B cell (primary cell): ENCODE measurements around the gene SCFD2. TPM values are rescaled to one million over a fixed set of nuclear protein-coding genes. Genes with fewer than 3 reads are reported as not detected.

ENCODE experiments used
- ATAC-seq: fragments of 200-7000 bp; cut with Tn5 transposase; one replicate; pipeline ENCODE4 v1.10.0; 2021; ENCODE audit warnings: low read depth, mild to moderate bottlenecking, moderate number of reproducible peaks, moderate library complexity
- CTCF ChIA-PET: fragments of 350-600 bp; sonication (Branson Sonifier 250); formaldehyde crosslinking; loops from one replicate; lab custom pipeline; 2021; ENCODE audit warnings: antibody characterized with exemption, inconsistent platforms; lab: Charles Lee
- POLR2A ChIA-PET: fragments of 350-600 bp; sonication (Branson Sonifier 250); formaldehyde crosslinking; loops from one replicate; lab custom pipeline; 2021; ENCODE audit warnings: antibody characterized with exemption; lab: Charles Lee
- DNase-seq: peaks from one replicate; pipeline ENCODE4 v3.0.0; 2013
- H2AFZ ChIP-seq: 2 replicates; pipeline ENCODE4 v1.6.1; 2012; ENCODE audit warnings: mild to moderate bottlenecking, low read depth, low read length; ENCODE audit not compliant: insufficient read depth, poor library complexity, severe bottlenecking
- H3K27ac ChIP-seq, 2 donors: 1 replicate in 1 of 2; 2 replicates in 1 of 2; pipeline ENCODE4 v1.5.1; 2012 to 2013; ENCODE audit warnings: low read length in 2 of 2, mild to moderate bottlenecking in 2 of 2, moderate library complexity in 1 of 2
- H3K27me3 ChIP-seq, 4 experiments: fragments of 200-600 bp in 1 of 4; sonication (generic) in 1 of 4; replicated peaks in 1 of 4; 1 replicate in 2 of 4; 2 replicates in 2 of 4; pipeline versions ENCODE4 v1.6.1 to v1.7.0; 2013 to 2016; ENCODE audit warnings: low read length in 3 of 4, mild to moderate bottlenecking in 2 of 4, mixed read lengths in 1 of 4, moderate library complexity in 1 of 4; ENCODE audit not compliant: insufficient read depth in 4 of 4, control insufficient read depth in 3 of 4; ENCODE audit errors: control extremely low read depth in 1 of 4
- H3K36me3 ChIP-seq, 2 experiments: replicated peaks in 1 of 2; 1 replicate in 1 of 2; 2 replicates in 1 of 2; pipeline versions ENCODE4 v1.6.1 to v1.7.1; 2013; ENCODE audit warnings: low read length in 1 of 2; ENCODE audit not compliant: insufficient read depth in 2 of 2, control insufficient read depth in 1 of 2; ENCODE audit errors: control extremely low read depth in 1 of 2, extremely low read depth in 1 of 2
- H3K4me1 ChIP-seq, 2 donors: fragments of 200-600 bp in 1 of 2; sonication (generic) in 1 of 2; 1 replicate in 1 of 2; 2 replicates in 1 of 2; pipeline versions ENCODE4 v1.5.1 to v1.6.1; 2013 to 2017; ENCODE audit warnings: low read length in 2 of 2; ENCODE audit not compliant: control insufficient read depth in 2 of 2, insufficient read depth in 2 of 2
- H3K4me2 ChIP-seq: replicated peaks from 2 replicates; pipeline ENCODE3; 2012; ENCODE audit warnings: mild to moderate bottlenecking, low read depth, low read length; ENCODE audit not compliant: poor library complexity, severe bottlenecking
- H3K4me3 ChIP-seq, 5 experiments: fragments of 200-600 bp in 1 of 5; sonication (generic) in 1 of 5; 1 replicate in 3 of 5; 2 replicates in 2 of 5; pipeline versions ENCODE4 v1.5.1 to v1.7.0; 2011 to 2016; ENCODE audit warnings: low read length in 4 of 5, mild to moderate bottlenecking in 4 of 5, low read depth in 2 of 5, control low read depth in 1 of 5, moderate library complexity in 1 of 5; ENCODE audit not compliant: insufficient read depth in 1 of 5; ENCODE audit errors: control extremely low read depth in 1 of 5, extremely low read depth in 1 of 5
- H3K79me2 ChIP-seq: fragments of 200-600 bp; sonication (generic); one replicate; pipeline ENCODE4 v1.6.0; 2016; ENCODE audit warnings: low read length; ENCODE audit not compliant: control insufficient read depth, insufficient read depth
- H3K9ac ChIP-seq: fragments of 200-600 bp; sonication (generic); 2 replicates; pipeline ENCODE4 v1.6.1; 2017; ENCODE audit warnings: mild to moderate bottlenecking, low read length, moderate library complexity
- H3K9me3 ChIP-seq, 3 donors: one replicate each; pipeline versions ENCODE4 v1.6.1 to v1.7.1; 2013; ENCODE audit warnings: low read length in 2 of 3; ENCODE audit not compliant: control insufficient read depth in 2 of 3, insufficient read depth in 1 of 3; ENCODE audit errors: control extremely low read depth in 1 of 3
- H4K20me1 ChIP-seq: 2 replicates; pipeline ENCODE4 v1.6.0; 2012; ENCODE audit warnings: mild to moderate bottlenecking, low read length; ENCODE audit not compliant: insufficient read depth, control insufficient read depth, poor library complexity, severe bottlenecking
- H3K27ac Mint-ChIP-seq: one replicate; pipeline ENCODE4 v1.8.0; 2021; ENCODE audit warnings: mixed read lengths
- H3K27me3 Mint-ChIP-seq: one replicate; pipeline ENCODE4 v1.8.0; 2021; ENCODE audit warnings: mixed read lengths
- H3K4me1 Mint-ChIP-seq: one replicate; pipeline ENCODE4 v1.8.0; 2021; ENCODE audit warnings: mixed read lengths
- H3K4me3 Mint-ChIP-seq: one replicate; pipeline ENCODE4 v1.8.0; 2021; ENCODE audit warnings: mixed read lengths
- H3K9me3 Mint-ChIP-seq: one replicate; pipeline ENCODE4 v1.8.0; 2022; ENCODE audit warnings: mixed read lengths; ENCODE audit not compliant: insufficient read depth
- CTCF ChIP-seq: fragments of 200-600 bp; IDR thresholded peaks from one replicate; pipeline ENCODE4 v1.8.0; 2022; ENCODE audit warnings: antibody characterized with exemption, mild to moderate bottlenecking
- EZH2 ChIP-seq: IDR thresholded peaks from 2 replicates; pipeline ENCODE4 v1.6.1; 2012; ENCODE audit warnings: borderline replicate concordance, low read depth, mild to moderate bottlenecking, moderate library complexity, low read length; ENCODE audit not compliant: insufficient read depth, poor library complexity, severe bottlenecking
- WGBS: methylation state at CpG from one replicate; pipeline ENCODE4 v1.1.5; 2013; ENCODE audit warnings: missing lambda C conversion rate; ENCODE audit not compliant: insufficient coverage; 5-methylcytosine and 5-hydroxymethylcytosine counted together
- intact Hi-C: fragments of 100-400 bp; cut with micrococcal nuclease; formaldehyde crosslinking; loops from one replicate; pipeline ENCODE4 v1.10.0; 2022
- polyA plus RNA-seq: library from polyadenylated mRNA; depleted of rRNA; stranded (reverse); fragments of >200 nt; gene quantifications from 2 replicates; pipeline ENCODE4 v1.2.3, GENCODE V29; 2012
- total RNA-seq, 2 donors: library from RNA; stranded (reverse); fragments of 120-200 nt in 1 of 2; gene quantifications; 1 replicate in 1 of 2; 2 replicates in 1 of 2; pipeline versions ENCODE4 v1.2.3 to v1.2.4, GENCODE V29; 2013 to 2022

SCFD2 gene
- total and polyA plus RNA-seq, 2 donors (not counting 1 experiment from before 2014, with no cell fraction given), result 12.8 to 20.4 TPM

GRCh38 chr4:53193111-53193510 is 172.8 kb downstream of the SCFD2 start:
- H3K9me3 ChIP-seq, result no peaks in the 10 kb centered on the region
- POLR2A ChIA-PET, result no interaction called here
- peaks cover 0 to 1% of the 10 kb centered on the region in 2 experiments for H3K36me3 ChIP-seq
- H3K27ac ChIP-seq, result no peak overlapping the region
- Mint-ChIP-seq H3K27ac (no peak overlapping the region), H3K4me3 (no peak overlapping the region), H3K9me3 (no peaks in the 10 kb centered on the region), H3K4me1 (peaks cover 4% of the 10 kb centered on the region), H3K27me3 (no peaks in the 10 kb centered on the region)
- no peak overlapping the region for H3K9ac ChIP-seq
- H3K27me3 ChIP-seq, result no peaks in the 10 kb centered on the region
- no peak overlapping the region for H2AFZ ChIP-seq
- peaks cover 0 to 4% of the 10 kb centered on the region in 2 donors for H3K4me1 ChIP-seq
- H3K4me2 ChIP-seq, result no peak overlapping the region
- ATAC-seq (no peak), DNase-seq (no peak)
- no peaks in the 10 kb centered on the region for H3K79me2 ChIP-seq
- CTCF ChIA-PET, result no interaction called here
- no peaks in the 10 kb centered on the region for H4K20me1 ChIP-seq
- intact Hi-C loops, result loop anchor here (10.0 kb wide), 1 partner anchor 252 kb away; no protein-coding TSS in a partner anchor
- WGBS, result no CpG with 5 or more reads among the region's 1 CpG
- TF ChIP-seq CTCF (no peak), EZH2 (no peak)
- H3K4me3 ChIP-seq, result no peak overlapping the region

DNA sequence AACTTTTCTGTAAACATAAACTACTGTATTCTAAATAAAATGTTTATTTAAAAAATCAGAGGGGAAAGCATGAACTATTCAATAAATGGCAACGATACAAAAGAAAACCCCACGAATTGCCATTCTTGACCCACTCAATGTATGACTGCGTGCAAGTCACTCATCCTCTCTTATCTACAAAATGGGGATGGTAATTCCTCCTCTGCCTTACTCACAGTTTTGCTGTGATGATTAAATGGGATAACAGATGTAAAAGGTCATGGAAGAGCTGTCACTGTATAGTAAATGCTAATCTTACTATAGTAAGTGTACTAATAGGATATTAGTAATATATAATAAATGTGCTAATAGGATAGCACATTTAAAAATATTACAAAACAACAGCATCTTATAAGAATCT is 173.4 kb downstream of the SCFD2 start:
- Mint-ChIP-seq H3K27ac (no peak overlapping the region), H3K4me1 (peaks cover 4% of the 10 kb centered on the region), H3K27me3 (no peaks in the 10 kb centered on the region), H3K4me3 (no peak overlapping the region), H3K9me3 (no peaks in the 10 kb centered on the region)
- no peaks in the 10 kb centered on the region for H3K27me3 ChIP-seq
- no peaks in the 10 kb centered on the region for H4K20me1 ChIP-seq
- no peak for DNase-seq
- POLR2A ChIA-PET, result no interaction called here
- no peak for ATAC-seq
- peaks cover 0 to 1% of the 10 kb centered on the region in 2 experiments for H3K36me3 ChIP-seq
- H3K4me3 ChIP-seq, result no peak overlapping the region
- intact Hi-C loops, result loop anchor here (10.0 kb wide), 1 partner anchor 252 kb away; no protein-coding TSS in a partner anchor
- no peak for TF ChIP-seq CTCF
- no peak for TF ChIP-seq EZH2
- H3K27ac ChIP-seq, result no peak overlapping the region
- H3K4me1 ChIP-seq, result peaks cover 0 to 4% of the 10 kb centered on the region in 2 donors
- no peaks in the 10 kb centered on the region for H3K9me3 ChIP-seq
- WGBS, result no CpG with 5 or more reads among the region's 3 CpGs
- no peak overlapping the region for H3K4me2 ChIP-seq
- CTCF ChIA-PET, result no interaction called here
- H2AFZ ChIP-seq, result no peak overlapping the region
- H3K79me2 ChIP-seq, result no peaks in the 10 kb centered on the region
- H3K9ac ChIP-seq, result no peak overlapping the region
